Retinal pigment epithelial cell (primary cell): ENCODE data around the gene DCBLD1.

Experiments
- DNase-seq: peaks from one replicate; pipeline ENCODE4 v3.0.0-alpha.2; 2010; ENCODE audit warnings: low read depth
- H3K4me3 ChIP-seq: 2 replicates; pipeline ENCODE4 v1.5.1; 2011; ENCODE audit warnings: mild to moderate bottlenecking, low read length, control low read depth, moderate library complexity
- CTCF ChIP-seq: conservative IDR thresholded peaks from 2 replicates; pipeline ENCODE4 v1.5.1; 2011; ENCODE audit warnings: low read depth, low read length, control low read depth, inconsistent platforms

DCBLD1 gene

GRCh38 chr6:117448732-117449485 lies 33.6 kb upstream of the DCBLD1 start:
- DNase-seq, result peak; percentile 91
- peak overlapping the region; percentile 1 for H3K4me3 ChIP-seq
- no peak for TF ChIP-seq CTCF

- DNase-seq, result no peak
- TF ChIP-seq CTCF, result peak; percentile 66
- H3K4me3 ChIP-seq, result no peak overlapping the region
Measured at GRCh38 chr6:117449549-117450439, 32.7 kb upstream of the DCBLD1 start.

GRCh38 chr6:117451671-117452070 lies 30.8 kb upstream of the DCBLD1 start:
- DNase-seq, result no peak
- no peak overlapping the region for H3K4me3 ChIP-seq
- no peak for TF ChIP-seq CTCF

- DNase-seq, result no peak
- no peak for TF ChIP-seq CTCF
- H3K4me3 ChIP-seq, result no peak overlapping the region
Measured at GRCh38 chr6:117456250-117456649, 26.2 kb upstream of the DCBLD1 start.

GRCh38 chr6:117456998-117457397 lies 25.5 kb upstream of the DCBLD1 start:
- no peak for TF ChIP-seq CTCF
- no peak overlapping the region for H3K4me3 ChIP-seq
- DNase-seq, result no peak

GRCh38 chr6:117459204-117459944 lies 23.1 kb upstream of the DCBLD1 start:
- H3K4me3 ChIP-seq, result no peak overlapping the region
- DNase-seq, result no peak
- TF ChIP-seq CTCF, result no peak
